Panc1 (cell line): ENCODE results near the gene TAF6. TPM values are rescaled to one million over a fixed set of nuclear protein-coding genes. Genes with fewer than 3 reads are reported as not detected.

ENCODE experiments used
- ATAC-seq: fragments of 200-7000 bp; cut with Tn5 transposase; 2 replicates; pipeline ENCODE4 v1.9.1; 2020; ENCODE audit warnings: mild to moderate bottlenecking, moderate library complexity
- BruUV-seq: library from RNA; stranded (reverse); fragments of 400-500 nt; replicated peaks from 2 replicates; lab custom pipeline; 2021; lab: Mats Ljungman, UMichigan
- CTCF ChIA-PET: fragments of 300-600 bp; sonication (Branson Sonifier 250); formaldehyde crosslinking; loops from one replicate; lab custom pipeline; 2022; ENCODE audit warnings: antibody characterized with exemption; lab: Charles Lee
- POLR2A ChIA-PET: fragments of 300-600 bp; sonication (Branson Sonifier 250); formaldehyde crosslinking; loops from one replicate; lab custom pipeline; 2022; ENCODE audit warnings: antibody characterized with exemption; lab: Charles Lee
- DNase-seq: peaks from one replicate; pipeline ENCODE4 v3.0.0-alpha.2; 2010; ENCODE audit warnings: low read depth, low spot score
- H3K27ac ChIP-seq: 2 replicates; pipeline ENCODE4 v1.5.1; 2011; ENCODE audit warnings: mild to moderate bottlenecking, low read length, inconsistent platforms
- H3K27me3 ChIP-seq: fragments of 200-500 bp; sonication (Bioruptor generic); 2 replicates; pipeline ENCODE4 v1.6.0; 2014; ENCODE audit warnings: low read length, inconsistent platforms; ENCODE audit not compliant: control insufficient read depth, insufficient read depth
- H3K36me3 ChIP-seq: fragments of 200-500 bp; sonication (Bioruptor generic); 2 replicates; pipeline ENCODE4 v1.5.1; 2014; ENCODE audit warnings: inconsistent platforms, mild to moderate bottlenecking, low read length, moderate library complexity; ENCODE audit not compliant: control insufficient read depth, insufficient read depth
- H3K4me1 ChIP-seq: 2 replicates; pipeline ENCODE4 v1.5.1; 2011; ENCODE audit warnings: inconsistent platforms, mild to moderate bottlenecking, low read length, moderate library complexity; ENCODE audit not compliant: control insufficient read depth, insufficient read depth
- H3K4me3 ChIP-seq, 2 experiments: 2 replicates each; pipeline ENCODE4 v1.5.1; 2011 to 2012; ENCODE audit warnings: low read depth in 2 of 2, low read length in 2 of 2, mild to moderate bottlenecking in 2 of 2, inconsistent platforms in 1 of 2, moderate library complexity in 1 of 2
- H3K9me3 ChIP-seq: fragments of 200-500 bp; sonication (Bioruptor generic); 2 replicates; pipeline ENCODE4 v1.5.1; 2014; ENCODE audit warnings: low read depth, mild to moderate bottlenecking, inconsistent platforms, low read length, moderate library complexity; ENCODE audit not compliant: control insufficient read depth, insufficient read depth
- CTCF ChIP-seq: fragments of 450-650 bp; IDR thresholded peaks from 2 replicates; pipeline ENCODE4 v1.5.1; 2017; ENCODE audit warnings: mild to moderate bottlenecking
- POLR2AphosphoS5 ChIP-seq: IDR thresholded peaks from 2 replicates; pipeline ENCODE4 v1.6.1; 2012; ENCODE audit warnings: mild to moderate bottlenecking, low read depth, low read length, moderate library complexity
- REST ChIP-seq, 2 experiments: IDR thresholded peaks; 2 replicates each; pipeline ENCODE4 v1.6.1; 2011 to 2012; ENCODE audit warnings: low read depth in 2 of 2, control low read depth in 1 of 2, low read length in 1 of 2, mild to moderate bottlenecking in 1 of 2, moderate library complexity in 1 of 2; ENCODE audit not compliant: insufficient read depth in 1 of 2
- SIN3A ChIP-seq: IDR thresholded peaks from 2 replicates; pipeline ENCODE4 v1.6.1; 2012; ENCODE audit warnings: low read depth, mild to moderate bottlenecking, low read length, moderate library complexity, borderline replicate concordance; ENCODE audit not compliant: insufficient read depth
- TCF7L2 ChIP-seq: IDR thresholded peaks from 2 replicates; pipeline ENCODE4 v1.6.1; 2011; ENCODE audit warnings: mild to moderate bottlenecking, low read depth, low read length, inconsistent platforms
- in situ Hi-C: cut with HindIII; loops from 2 replicates; pipeline ENCODE4 v1.10.0; 2016; ENCODE audit warnings: low sequenced_read_pairs, low pct_unique_long_range_greater_than_20kb
- intact Hi-C: fragments of 100-400 bp; cut with micrococcal nuclease; formaldehyde crosslinking; loops from one replicate; pipeline ENCODE4 v1.10.0; 2022; ENCODE audit not compliant: unreplicated experiment
- total RNA-seq: library from RNA; stranded (reverse); gene quantifications from one replicate; pipeline ENCODE4 v1.2.1, GENCODE V29; 2021; ENCODE audit not compliant: unreplicated experiment

TAF6 gene
- total RNA-seq, 1 experiment from 2014 or later = 92.3 TPM

- no peak for DNase-seq
- ATAC-seq = no peak
- Histone ChIP-seq H3K27ac (peak overlapping the region; percentile 81), H3K27me3 (no peaks in the 10 kb centered on the region), H3K36me3 (peaks cover 6% of the 10 kb centered on the region), H3K4me1 (peaks cover 44% of the 10 kb centered on the region), H3K4me3 (no peak overlapping the region), H3K9me3 (no peaks in the 10 kb centered on the region)
- no peak for TF ChIP-seq TCF7L2
- TF ChIP-seq REST (IDR thresholded peaks at IDR 0.05; ENCODE audit: insufficient read depth in 1 of 2, low read depth in 2 of 2, low read length in 1 of 2) = no peak
- TF ChIP-seq SIN3A = no peak
- TF ChIP-seq POLR2AphosphoS5 = no peak
- TF ChIP-seq CTCF = no peak
- ChIA-PET CTCF (no interaction called here), POLR2A (no interaction called here)
- BruUV-seq = no TSS peak
- in situ Hi-C loops = no loop called here
- intact Hi-C loops = no loop called here
Observed at GRCh38 chr7:100155553-100156317, 36.6 kb upstream of the TAF6 start.

- CTCF ChIA-PET = no interaction called here
- no peak for TF ChIP-seq REST (IDR thresholded peaks at IDR 0.05; ENCODE audit: insufficient read depth in 1 of 2, low read depth in 2 of 2, low read length in 1 of 2)
- TF ChIP-seq POLR2AphosphoS5 = peak; percentile 45; the same call in 1 of the 2 replicates
- BruUV-seq = no TSS peak
Observed at GRCh38 chr7:100154651-100155491, 35.7 kb upstream of the TAF6 start.

More at GRCh38 chr7:100154651-100155491, 35.7 kb upstream of the TAF6 start:
- POLR2A ChIA-PET = interaction anchor here (0.6 kb wide), 1 partner anchor 53 kb away, joined by 8 read pairs; the partner anchor contains the start of gene AP4M1
- H3K27me3 ChIP-seq = no peaks in the 10 kb centered on the region
- intact Hi-C loops (no loop called here), in situ Hi-C loops (no loop called here)
- ATAC-seq = peak; percentile 7; the same call in 1 of the 2 replicates
- no peaks in the 10 kb centered on the region for H3K9me3 ChIP-seq
- DNase-seq = no peak
- no peak overlapping the region; the same call in 1 of the 2 replicates for H3K27ac ChIP-seq
- H3K36me3 ChIP-seq = peaks cover 6% of the 10 kb centered on the region
- H3K4me3 ChIP-seq = no peak overlapping the region
- peaks cover 49% of the 10 kb centered on the region for H3K4me1 ChIP-seq
